Dermis blood vessel endothelial cell (primary cell): ENCODE results near the gene MRPL58. TPM values are rescaled to one million over a fixed set of nuclear protein-coding genes. Genes with fewer than 3 reads are reported as not detected.
A peak's percentile ranks its signal among the peaks of the same experiment; 100 is the strongest.

Experiments
- DNase-seq: peaks from one replicate; pipeline ENCODE4 v3.0.0; 2010
- total RNA-seq: library from RNA; depleted of rRNA; stranded (reverse); fragments of >200 nt; gene quantifications from 2 replicates; pipeline ENCODE4 v1.2.3, GENCODE V29; 2014

MRPL58 gene
- total RNA-seq, 1 donor from 2014 or later = 35.6 TPM

DNA sequence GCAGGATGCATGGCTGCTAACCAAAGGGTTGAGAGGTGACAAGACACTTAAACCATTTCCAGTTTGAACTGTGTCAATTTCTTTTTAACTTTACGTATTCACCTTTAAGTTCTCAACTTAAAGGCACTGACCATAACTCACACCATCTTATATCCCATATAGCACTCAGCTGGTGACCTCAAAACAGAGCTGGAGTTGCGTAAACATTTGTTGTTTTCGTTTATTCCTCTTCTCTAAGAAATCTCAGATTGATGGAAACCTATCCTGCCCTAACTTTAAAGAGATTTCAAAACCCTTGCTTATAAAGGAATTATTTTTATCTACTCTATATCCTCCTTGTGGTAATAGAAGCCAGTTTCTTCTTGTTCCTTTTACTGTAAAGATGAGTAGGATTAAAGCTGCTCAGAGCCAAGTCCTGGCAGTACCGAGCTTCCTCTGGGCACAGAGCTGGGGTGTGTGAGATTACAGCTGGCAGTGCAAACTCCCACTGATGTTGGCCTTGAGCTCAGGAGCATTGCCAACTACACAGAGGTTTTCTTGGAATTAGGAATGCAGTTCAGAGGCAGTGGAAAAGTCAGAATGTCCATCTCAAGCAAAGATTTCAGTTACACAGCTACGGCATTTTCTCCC, 35.9 kb downstream of the MRPL58 start:
- DNase-seq = no peak

DNA sequence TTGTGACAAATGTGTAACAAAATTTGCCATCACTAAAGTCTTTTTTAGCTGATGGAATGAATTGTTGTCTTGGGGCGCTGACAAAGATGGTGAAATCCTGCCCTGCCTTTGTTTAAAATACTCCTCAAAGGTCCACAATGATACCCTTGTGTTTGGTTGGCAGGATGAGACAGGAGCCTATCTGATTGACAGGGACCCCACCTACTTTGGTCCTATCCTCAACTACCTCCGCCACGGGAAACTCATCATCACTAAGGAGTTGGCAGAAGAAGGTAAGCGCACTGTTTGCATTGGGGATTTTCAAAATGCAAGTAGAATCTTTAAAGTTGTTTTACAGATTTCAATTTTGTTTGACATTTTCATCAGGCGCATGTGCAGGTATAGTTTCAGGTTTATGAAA, 36.6 kb downstream of the MRPL58 start:
- no peak for DNase-seq

DNA sequence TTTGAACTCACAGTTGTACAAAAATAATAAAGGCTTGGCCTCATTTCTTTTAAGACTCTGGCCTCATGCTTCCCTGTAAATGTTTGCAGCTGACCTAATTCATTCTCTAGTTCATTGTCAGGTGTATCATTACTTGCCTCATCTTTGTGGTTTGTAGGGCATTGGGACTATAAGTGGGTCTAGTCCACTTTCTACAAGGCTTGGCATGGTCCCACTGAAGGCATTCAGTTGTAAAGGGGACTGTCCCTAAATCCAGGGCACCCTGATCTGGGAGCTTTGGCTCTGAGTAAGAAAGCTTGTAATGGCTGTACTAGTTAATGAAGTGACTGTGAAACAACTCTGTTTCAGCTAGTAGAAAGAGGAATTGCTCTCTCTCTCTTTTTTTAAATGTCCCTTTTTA, 37.2 kb downstream of the MRPL58 start:
- DNase-seq = no peak

DNA sequence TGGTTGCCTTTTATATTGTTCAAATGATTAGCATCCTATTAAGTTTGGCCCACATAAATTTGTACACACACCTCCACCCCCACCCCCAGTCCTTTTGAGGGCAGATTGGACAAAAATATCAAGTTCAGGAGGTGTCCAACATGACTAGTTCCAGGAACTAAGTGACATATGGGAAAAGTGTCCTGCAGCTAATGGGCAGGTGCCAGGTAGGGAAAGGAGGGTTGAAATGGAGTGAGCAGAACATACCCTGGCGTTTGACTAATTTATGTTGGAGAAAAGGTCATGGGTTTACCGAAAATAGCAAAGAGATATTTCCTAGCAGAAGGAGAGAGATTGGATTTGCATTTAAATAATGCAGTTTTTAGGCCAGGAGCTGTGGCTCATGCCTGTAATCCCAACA, 39.5 kb downstream of the MRPL58 start:
- DNase-seq = no peak

DNA sequence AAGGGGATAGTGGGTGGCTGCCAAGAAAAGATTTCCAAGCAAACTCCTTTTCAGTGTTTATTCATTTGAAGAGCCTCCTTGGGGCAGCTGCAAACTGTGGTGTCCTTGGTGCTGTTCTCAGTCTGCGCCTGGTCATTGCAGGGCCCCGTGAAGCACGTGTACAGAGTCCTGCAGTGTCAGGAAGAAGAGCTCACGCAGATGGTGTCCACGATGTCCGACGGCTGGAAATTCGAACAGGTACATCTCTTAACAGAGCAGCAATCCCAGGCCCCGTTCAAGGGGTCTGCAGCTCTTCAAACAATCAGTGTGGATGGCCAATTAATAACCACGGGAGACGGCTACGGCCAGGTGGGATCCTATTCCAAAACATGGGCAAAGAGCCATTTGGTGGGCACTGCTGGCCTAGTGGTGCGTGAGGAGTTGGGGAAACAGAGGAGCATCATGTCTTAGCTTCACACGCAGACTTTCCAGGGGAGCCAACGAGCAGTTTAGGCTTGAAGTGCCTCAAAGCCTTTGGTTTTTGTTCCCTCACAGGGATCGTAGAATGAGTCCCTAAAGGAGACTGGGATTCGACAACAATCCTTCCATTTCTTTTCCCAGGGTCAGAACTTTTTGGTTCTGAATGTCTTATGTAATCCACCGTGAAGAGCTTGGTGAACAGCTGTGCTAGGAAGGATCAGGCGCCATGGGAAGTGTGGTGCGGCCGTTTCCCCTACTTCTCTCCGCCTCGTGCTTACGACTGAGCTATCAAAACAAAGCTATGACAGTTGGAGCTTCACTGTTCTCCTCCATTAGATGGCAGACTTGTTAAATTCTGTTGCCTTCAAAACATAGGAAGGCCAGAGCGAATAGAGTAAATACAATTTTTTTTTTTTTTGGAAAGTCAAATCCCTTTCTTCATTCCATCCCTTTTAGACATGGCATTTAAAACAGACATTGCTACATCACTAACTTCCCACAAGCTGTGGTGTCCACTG, 47.2 kb downstream of the MRPL58 start:
- DNase-seq = peak; percentile 81

DNA sequence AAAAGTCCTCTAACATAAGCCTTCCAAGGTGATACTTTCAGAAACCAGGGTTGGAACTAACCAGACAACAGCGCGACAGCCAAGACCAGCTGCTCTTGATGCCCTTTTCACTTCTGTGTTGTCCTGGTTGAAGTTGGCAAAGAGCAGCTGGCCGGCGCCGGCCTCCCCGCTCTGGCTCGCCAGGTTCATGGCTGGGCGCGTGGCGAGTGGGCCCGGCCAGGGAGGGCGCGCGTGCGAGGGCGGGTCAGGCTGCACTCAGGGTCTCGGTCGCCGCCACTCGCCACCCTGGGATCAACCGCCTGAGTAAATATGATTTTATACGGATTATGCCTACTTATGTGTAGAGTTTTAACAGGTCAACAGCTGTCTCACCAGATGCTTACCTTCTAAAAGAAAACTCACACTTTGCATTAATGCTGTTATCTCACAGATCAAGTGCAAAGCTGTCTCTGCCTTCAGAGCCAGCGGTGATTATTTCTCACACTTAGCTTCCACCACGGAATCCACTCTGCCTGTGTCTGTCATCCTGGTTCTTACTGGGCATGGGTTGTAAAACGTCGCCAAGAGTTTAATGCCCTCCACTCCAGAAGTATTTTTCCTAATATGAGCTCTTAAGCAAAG, 48.1 kb downstream of the MRPL58 start:
- no peak for DNase-seq

DNA sequence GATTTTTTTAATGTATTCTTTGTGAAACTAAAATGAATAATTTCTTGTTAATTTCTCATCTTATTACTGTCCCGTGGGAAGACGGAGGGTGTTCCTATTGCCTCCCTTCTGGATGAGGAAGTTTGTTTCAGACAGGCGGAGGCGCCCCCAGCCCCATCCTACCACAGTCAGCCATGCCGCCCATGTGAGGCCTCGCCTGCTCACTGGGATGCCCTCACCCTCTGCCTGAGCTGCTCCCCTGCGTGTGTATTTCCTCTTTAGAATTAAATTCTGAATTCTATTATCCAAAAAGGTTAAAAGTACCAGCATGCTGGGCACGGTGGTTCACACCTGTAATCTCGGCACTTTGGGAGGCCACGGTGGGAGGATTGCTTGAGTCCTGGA, 48.6 kb downstream of the MRPL58 start:
- no peak for DNase-seq

DNA sequence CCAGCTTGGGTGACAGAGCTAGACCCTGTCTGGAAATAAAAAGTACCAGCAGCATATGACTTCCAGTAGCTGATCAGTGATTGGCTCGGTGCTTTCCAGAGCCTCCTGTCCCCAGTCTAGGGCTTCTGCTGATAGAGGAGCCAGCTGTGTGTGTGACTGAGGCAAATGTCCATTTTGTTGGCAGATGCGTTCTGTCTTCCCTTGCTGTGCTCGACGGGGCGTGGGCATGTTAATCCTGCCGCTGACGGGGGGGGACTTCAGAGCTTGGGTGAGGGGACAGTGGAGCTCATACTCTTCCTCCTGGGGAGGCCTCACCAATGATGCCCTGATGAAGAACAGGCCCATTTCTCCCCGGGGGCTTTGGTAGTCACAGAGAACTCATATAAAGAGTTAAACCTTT, 49.1 kb downstream of the MRPL58 start:
- no peak for DNase-seq

DNA sequence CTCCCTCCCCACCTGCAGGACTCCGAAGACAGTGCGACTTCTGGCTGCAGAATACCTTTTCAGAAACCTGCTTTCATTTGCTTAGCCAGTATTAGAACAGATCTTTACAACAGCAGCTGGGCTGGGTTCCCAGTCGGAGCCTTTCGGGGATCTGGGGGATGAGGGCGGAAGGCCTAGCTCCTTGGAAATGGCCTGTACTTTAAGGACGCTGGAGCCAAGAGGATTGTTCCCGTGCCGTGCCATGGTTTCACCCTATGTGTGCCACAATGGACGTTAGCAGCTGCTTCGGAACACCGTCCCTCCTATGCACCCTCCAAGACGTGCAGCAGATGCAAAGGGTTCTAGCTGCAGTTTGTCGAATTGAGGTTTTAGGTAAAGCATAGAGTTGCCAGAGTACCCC, 50.7 kb downstream of the MRPL58 start:
- no peak for DNase-seq

DNA sequence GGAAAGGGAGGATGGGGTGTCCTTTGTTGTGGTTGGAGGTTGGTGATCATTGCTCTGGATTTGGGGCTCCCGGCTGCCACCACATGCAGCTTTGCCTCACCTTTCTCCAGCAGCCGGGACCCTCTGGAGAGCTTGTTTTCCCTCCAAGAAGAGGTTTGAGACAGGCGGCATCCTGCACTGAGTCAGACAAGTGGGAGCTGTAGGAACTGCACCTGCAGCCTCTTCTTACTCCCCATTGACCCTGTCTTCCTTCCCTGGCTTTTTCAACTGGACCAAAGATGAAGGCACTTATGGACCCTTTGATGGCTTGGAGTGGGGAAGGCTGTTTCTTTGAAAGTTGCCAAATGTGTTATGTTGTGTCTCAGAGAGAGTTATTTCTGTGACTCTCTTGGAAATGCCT, 51.2 kb downstream of the MRPL58 start:
- DNase-seq = no peak

DNA sequence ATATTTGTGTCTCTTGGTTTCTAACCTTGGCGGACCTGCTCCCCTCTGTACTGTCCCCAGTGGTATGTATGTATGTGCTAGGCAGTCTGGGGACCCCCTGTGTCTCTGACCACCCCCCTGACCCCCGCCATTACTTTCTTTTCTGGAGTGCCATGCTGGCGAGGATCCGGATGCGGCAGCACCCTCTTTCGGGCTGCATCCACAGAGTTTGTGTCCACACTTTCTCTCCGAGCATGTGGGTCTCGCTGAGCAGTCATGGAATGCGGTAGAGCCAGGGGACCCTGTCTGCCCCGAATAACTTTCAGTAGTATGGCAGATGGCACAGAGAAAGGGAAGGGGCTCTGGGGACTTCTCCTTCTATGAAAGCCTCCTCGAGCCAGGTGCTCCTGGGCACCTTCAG, 51.6 kb downstream of the MRPL58 start:
- DNase-seq = no peak

DNA sequence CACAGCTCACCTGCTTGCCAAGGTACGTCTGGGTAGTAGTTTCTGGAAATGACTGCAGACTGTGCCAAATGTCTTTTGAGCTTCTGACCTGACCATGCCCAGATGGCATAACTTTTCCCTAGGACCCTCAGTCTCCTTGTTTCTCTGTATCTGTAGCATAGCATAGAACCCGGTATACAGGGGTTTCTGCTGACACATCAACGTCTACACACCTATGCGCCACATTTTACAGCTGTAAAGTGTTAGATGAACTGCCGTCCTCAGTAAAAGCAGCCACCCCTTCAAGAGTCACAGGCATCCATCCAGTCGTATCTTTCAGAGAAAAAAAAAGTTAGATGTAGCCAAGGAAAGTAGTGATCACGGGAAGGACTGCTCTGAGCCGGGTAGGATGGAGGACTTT, 52.0 kb downstream of the MRPL58 start:
- DNase-seq = no peak

DNA sequence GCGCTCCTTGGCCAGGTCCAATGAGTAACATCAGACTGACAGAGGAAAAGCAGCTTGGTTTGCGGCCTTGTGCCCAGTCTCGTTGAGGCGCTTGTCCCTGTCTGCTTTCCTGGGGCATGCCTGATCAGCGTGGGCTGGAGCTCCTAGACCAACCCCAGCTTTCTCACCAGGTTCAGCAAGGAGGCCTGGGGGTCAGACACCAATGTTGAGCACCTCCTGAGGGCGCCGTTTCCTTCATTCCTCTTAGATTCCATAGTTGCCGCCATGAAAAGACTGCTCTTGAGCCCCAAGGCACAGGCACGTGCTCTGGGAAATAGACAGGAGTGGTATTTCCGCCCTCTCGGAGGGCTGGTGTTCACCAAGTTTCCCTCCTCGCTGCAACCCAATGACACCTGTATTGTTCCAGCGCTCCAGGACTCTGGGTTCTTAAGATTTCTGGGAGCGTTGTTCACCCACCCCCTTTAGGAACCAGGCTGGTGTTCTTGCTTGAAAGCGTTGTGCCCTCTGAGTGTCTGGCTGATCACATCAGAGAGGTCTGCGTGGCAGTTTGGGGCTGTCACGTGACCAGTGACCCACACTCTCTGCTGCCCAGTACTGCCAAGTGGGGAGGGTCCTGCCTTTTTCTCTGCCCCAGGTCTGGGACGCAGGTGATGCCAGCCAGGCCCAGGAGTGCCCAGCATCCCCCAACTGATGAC, 52.5 kb downstream of the MRPL58 start:
- no peak for DNase-seq

DNA sequence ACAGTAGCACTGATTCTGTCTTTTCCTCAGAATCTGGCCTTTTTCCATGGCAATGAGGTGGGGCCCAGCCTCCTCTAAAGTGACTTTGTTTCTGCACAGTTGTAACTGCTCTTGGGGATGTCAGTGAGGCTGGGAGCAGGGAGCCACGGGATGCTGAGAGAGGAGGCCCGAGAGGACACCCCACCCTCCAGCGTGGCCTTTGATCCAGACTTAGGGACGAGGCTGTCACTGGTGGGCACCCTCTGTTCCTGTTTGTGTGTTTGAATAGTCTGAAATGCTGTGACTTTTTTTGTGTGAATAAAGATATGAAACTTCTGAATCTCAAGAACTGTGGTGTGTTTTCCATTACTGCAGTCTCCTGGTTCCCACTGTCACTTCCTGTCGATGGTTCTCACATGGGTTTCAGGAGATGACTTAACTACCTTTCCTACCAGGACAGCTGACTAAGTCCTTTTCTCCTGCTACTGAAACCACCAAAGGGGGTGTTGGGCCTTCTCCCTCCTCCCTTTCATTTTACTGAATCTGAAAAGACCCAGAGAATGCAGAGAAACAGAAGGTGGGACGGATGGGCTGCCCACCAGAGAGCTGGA, 53.2 kb downstream of the MRPL58 start:
- peak; percentile 84 for DNase-seq

DNA sequence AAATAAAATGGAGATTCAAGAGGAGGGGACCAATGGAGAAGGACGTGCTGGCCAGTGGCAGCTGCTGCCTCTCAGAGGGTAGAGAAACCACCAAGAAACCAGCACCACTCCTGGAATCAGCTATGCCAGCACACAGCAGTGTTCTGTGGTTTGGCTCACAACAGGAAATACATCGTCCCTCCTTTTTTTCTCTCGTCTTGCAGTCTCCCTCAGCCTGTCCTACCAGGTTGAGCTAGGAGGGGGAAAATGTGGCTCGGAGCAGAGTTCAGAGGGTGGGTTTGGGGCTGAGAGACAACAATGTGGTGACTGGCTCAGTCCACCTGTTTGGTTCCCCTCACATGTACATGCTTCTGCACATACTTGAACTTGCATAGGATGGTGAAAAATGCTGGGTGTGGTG, 55.4 kb downstream of the MRPL58 start:
- DNase-seq = no peak

DNA sequence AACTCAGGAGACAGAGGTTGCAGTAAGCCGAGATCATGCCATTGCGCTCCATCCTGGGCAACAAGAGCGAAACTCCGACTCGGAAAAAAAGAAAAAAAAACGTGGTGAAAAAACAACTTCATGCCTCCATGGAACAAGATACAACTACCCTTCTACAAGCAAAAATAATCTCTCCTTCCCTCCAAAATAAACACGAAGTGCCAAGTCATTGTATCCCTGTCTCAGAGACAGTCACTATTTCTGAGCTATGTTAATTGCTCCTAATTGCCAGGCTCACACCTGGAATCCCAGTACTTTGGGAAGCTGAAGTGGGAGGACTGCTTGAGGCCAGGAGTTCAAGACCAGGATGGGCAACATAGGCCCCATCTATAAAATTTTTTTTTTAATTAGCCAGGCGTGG, 56.3 kb downstream of the MRPL58 start:
- no peak for DNase-seq

DNA sequence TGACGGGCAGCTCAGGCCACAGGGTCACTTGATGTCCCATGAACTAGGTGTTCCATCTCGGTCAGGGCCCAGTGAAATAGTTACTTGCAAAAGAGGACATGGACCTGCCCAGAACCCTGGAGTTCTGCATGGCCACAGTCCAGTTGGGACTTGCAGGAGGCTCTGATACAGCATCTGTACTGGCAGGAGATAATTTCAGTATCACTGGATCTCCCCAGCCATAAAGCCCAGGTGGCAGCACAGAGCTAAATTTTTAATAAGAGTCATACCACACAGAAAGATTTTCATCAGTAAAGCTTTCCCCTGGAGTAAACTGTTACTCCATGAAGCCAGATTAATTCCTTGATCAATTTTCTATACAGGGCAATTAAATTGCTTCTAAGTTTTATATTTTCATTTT, 57.3 kb downstream of the MRPL58 start:
- DNase-seq = peak; percentile 49

Other genes with a start within 250 kb of the MRPL58 start
- 29.9 and 37.6 TPM in 2 replicates for gene NAT9, start 236.3 kb upstream of the MRPL58 start, total RNA-seq
- gene GRIN2C, start 152.8 kb upstream of the MRPL58 start, total RNA-seq = 0.14 and 0.17 TPM in 2 replicates
- 36.2 and 59.5 TPM in 2 replicates for gene FDXR, start 139.7 kb upstream of the MRPL58 start, total RNA-seq
- 0.05 TPM in 1 of 2 replicates, not detected in the other for gene FADS6, start 119.0 kb upstream of the MRPL58 start, total RNA-seq
- not detected in 2 replicates for gene USH1G, start 89.4 kb upstream of the MRPL58 start, total RNA-seq
- not detected in 2 replicates for gene OTOP2, start 88.4 kb upstream of the MRPL58 start, total RNA-seq
- gene OTOP3, start 76.8 kb upstream of the MRPL58 start, total RNA-seq = not detected in 2 replicates
- 53.8 and 65.1 TPM in 2 replicates for gene HID1, start 39.9 kb upstream of the MRPL58 start, total RNA-seq
- 19.1 and 23.5 TPM in 2 replicates for gene CDR2L, start 25.0 kb upstream of the MRPL58 start, total RNA-seq
- 214 and 256 TPM in 2 replicates for gene ATP5PD, start 34.3 kb downstream of the MRPL58 start, total RNA-seq
- 17.4 and 22.8 TPM in 2 replicates for gene KCTD2, start 34.6 kb downstream of the MRPL58 start, total RNA-seq
- gene SLC16A5, start 75.3 kb downstream of the MRPL58 start, total RNA-seq = 11.4 and 17.1 TPM in 2 replicates
- 3.1 and 3.9 TPM in 2 replicates for gene ARMC7, start 97.3 kb downstream of the MRPL58 start, total RNA-seq
- 48.8 and 51.9 TPM in 2 replicates for gene NT5C, start 119.1 kb downstream of the MRPL58 start, total RNA-seq
- 120 and 160 TPM in 2 replicates for gene JPT1, start 141.8 kb downstream of the MRPL58 start, total RNA-seq
- gene SUMO2, start 170.3 kb downstream of the MRPL58 start, total RNA-seq = 116 and 134 TPM in 2 replicates
- 37.6 and 41.5 TPM in 2 replicates for gene NUP85, start 193.0 kb downstream of the MRPL58 start, total RNA-seq
- gene GGA3, start 248.9 kb downstream of the MRPL58 start, total RNA-seq = 11.9 and 26.4 TPM in 2 replicates
- gene MRPS7, start 249.2 kb downstream of the MRPL58 start, total RNA-seq = 63.2 and 73.5 TPM in 2 replicates